ENCODE measurements around the gene SLC44A5.
"Not testable (repeated sequence)": the region's sequence is repeated elsewhere in the genome, so short reads cannot be mapped to it uniquely, and the experiment has no call there.

The SLC44A5 gene

DNA sequence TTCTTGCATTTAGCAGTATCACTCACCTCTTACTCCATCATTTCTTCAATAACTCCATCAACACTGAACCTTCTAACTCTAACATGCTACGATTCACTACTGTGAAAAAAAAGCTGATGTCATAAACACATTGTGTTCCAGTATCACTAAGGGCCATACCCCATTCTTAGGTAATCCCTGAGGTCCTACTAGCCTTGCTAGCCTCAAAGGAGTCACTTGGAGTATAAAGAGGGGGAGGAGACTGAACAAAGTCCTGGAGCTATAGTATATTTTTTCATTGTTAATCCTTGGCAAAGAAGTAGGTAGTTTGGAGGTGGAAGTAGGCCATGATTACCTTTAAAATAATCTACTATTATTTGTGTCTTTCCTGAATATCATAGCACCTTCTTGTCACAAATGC, at the start of gene SLC44A5:
Gene SLC44A5 (minus strand): TSS at position 101 of the 400 bp plus-strand sequence. CDS start 69,667 bp downstream, outside the sequence.
- no peak within 1 kb of the TSS for H3K27ac Mint-ChIP-seq
- no peaks in the 10 kb centered on the region for H3K36me3 Mint-ChIP-seq (ENCODE audit: low read depth)
- peaks cover 26% of the 10 kb centered on the region for H3K27me3 Mint-ChIP-seq
- intact Hi-C loops (cut with micrococcal nuclease): no loop called here
- no peaks in the 10 kb centered on the region for H3K9me3 Mint-ChIP-seq
- no peaks in the 10 kb centered on the region for H3K4me1 Mint-ChIP-seq (ENCODE audit: low read depth)
- H3K4me3 Mint-ChIP-seq: no peak within 1 kb of the TSS

DNA sequence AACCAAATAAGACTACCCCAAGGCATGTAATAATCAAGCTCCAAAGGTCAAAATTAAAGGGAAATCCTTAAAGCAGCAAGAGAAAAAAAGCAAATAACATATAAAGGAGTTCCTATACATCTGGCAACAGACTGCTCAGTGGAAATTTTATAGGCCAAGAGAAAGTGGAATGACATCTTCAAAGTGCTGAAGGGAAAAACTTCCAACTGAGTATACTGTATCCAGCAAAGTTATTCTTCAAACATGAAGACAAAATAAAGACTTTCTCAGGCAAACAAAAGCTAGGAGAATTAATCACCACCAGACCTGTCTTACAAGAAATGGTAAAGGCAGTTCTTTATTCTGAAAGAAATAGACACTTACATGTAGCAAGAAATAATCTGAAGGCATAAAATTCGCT, 45.0 kb upstream of the SLC44A5 start:
- Mint-ChIP-seq H3K9me3 (peaks cover 41% of the 10 kb centered on the region), H3K27me3 (peaks cover 1% of the 10 kb centered on the region), H3K36me3 (ENCODE audit: low read depth) (no peaks in the 10 kb centered on the region), H3K4me3 (no peak overlapping the region), H3K27ac (no peak overlapping the region), H3K4me1 (ENCODE audit: low read depth) (no peaks in the 10 kb centered on the region)
- intact Hi-C loops (cut with micrococcal nuclease): no loop called here

DNA sequence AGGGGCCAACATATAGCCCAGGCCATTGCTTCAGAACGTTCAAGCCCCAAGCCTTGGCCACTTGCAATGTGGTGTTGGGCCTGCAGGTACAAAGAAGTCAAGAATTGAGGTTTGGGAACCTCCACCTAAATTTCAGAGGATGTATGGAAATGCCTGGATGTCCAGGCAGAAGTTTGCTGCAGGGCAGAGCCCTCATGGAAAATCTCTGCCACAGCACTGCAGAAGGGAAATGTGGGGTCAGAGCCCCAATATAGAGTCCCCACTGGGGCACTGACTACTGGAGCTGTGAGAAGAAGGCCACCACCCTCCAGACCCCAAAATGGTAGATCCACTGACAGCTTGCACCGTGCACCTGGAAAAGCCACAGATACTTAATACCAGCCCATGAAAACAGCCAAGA, 36.3 kb upstream of the SLC44A5 start:
- H3K4me3 Mint-ChIP-seq; H3K4me1 Mint-ChIP-seq (ENCODE audit: low read depth); intact Hi-C loops (cut with micrococcal nuclease): not testable (repeated sequence)

DNA sequence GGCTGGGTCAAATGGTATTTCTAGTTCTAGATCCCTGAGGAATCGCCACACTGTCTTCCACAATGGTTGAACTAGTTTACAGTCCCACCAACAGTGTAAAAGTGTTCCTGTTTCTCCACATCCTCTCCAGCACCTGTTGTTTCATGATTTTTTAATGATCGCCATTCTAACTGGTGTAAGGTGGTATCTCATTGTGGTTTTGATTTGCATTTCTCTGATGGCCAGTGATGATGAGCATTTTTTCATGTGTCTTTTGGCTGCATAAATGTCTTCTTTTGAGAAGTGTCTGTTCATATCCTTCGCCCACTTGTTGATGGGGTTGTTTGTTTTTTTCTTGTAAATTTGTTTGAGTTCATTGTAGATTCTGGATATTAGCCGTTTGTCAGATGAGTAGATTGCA, 34.2 kb upstream of the SLC44A5 start:
- H3K27me3 Mint-ChIP-seq; H3K4me3 Mint-ChIP-seq; H3K36me3 Mint-ChIP-seq (ENCODE audit: low read depth); H3K4me1 Mint-ChIP-seq (ENCODE audit: low read depth); H3K27ac Mint-ChIP-seq; intact Hi-C loops (cut with micrococcal nuclease): not testable (repeated sequence)
- H3K9me3 Mint-ChIP-seq: peaks cover 16% of the 10 kb centered on the region

More for the DNA sequence above, 36.3 kb upstream of the SLC44A5 start:
- H3K9me3 Mint-ChIP-seq: peaks cover 16% of the 10 kb centered on the region
- H3K27me3 Mint-ChIP-seq; H3K27ac Mint-ChIP-seq; H3K36me3 Mint-ChIP-seq (ENCODE audit: low read depth): not testable (repeated sequence)

DNA sequence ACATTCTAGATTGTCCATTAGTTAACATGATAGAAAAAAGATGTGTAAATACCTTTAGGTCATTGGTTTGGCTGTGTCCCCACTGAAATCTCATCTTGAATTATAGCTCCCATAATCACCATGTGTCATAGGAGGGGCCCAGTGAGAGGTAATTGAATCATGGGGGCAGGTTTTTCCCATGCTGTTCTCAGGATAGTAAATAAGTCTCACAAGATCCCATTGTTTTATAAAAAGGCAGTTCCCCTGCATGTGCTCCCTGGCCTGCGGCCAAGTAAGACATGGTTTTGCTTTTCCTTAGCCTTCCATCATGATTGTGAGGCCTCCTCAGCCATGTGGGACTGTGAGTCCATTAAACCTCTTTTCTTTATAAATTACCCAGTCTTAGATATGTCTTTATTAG, 32.5 kb upstream of the SLC44A5 start:
- Mint-ChIP-seq H3K27ac (no peak overlapping the region), H3K4me1 (ENCODE audit: low read depth) (no peaks in the 10 kb centered on the region), H3K4me3 (no peak overlapping the region), H3K36me3 (ENCODE audit: low read depth) (no peaks in the 10 kb centered on the region), H3K27me3 (no peaks in the 10 kb centered on the region), H3K9me3 (peaks cover 16% of the 10 kb centered on the region)
- intact Hi-C loops (cut with micrococcal nuclease): no loop called here

DNA sequence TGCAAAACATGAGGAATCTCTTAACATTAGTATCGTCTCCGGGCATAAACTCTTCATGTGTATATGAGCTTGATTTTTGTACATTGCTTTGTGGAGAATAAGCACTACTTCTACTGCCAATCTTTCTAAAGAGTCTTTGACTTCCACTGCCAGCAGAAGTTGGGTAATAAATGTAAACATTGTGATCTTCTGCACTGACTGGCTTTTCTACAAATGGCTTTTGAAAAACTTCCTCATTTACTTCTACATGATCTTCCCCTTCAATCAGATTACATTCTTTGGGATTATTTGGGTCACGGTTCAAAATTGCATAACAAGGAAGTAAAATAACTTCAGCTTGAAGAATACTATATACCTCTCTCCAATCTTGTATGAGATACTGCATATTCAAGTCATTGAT, 30.4 kb upstream of the SLC44A5 start:
- Mint-ChIP-seq H3K4me3 (no peak overlapping the region), H3K9me3 (no peaks in the 10 kb centered on the region), H3K4me1 (ENCODE audit: low read depth) (no peaks in the 10 kb centered on the region), H3K27ac (no peak overlapping the region), H3K36me3 (ENCODE audit: low read depth) (no peaks in the 10 kb centered on the region), H3K27me3 (no peaks in the 10 kb centered on the region)
- intact Hi-C loops (cut with micrococcal nuclease): no loop called here

DNA sequence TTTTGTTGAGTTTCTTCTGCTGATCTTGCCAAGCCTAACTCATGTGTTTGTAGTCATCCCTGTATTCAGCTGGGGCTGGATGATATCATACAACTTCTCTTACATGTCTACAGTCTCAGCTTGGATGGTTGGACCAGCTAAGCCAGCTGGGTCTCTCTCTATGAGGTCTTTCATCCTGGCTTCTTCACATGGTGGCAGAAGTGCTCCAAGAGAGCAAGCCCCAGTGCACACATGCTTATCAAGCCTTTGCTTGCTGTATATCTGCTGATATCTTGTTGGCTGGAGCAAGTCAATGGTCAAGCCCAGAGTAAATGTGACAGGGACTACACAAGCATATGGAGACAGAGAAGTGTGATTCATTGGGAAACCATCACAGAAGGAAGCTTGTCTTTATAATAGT, 29.2 kb upstream of the SLC44A5 start:
- Mint-ChIP-seq H3K9me3 (no peaks in the 10 kb centered on the region), H3K4me1 (ENCODE audit: low read depth) (no peaks in the 10 kb centered on the region), H3K36me3 (ENCODE audit: low read depth) (no peaks in the 10 kb centered on the region), H3K27ac (no peak overlapping the region), H3K27me3 (no peaks in the 10 kb centered on the region), H3K4me3 (no peak overlapping the region)
- intact Hi-C loops (cut with micrococcal nuclease): no loop called here

DNA sequence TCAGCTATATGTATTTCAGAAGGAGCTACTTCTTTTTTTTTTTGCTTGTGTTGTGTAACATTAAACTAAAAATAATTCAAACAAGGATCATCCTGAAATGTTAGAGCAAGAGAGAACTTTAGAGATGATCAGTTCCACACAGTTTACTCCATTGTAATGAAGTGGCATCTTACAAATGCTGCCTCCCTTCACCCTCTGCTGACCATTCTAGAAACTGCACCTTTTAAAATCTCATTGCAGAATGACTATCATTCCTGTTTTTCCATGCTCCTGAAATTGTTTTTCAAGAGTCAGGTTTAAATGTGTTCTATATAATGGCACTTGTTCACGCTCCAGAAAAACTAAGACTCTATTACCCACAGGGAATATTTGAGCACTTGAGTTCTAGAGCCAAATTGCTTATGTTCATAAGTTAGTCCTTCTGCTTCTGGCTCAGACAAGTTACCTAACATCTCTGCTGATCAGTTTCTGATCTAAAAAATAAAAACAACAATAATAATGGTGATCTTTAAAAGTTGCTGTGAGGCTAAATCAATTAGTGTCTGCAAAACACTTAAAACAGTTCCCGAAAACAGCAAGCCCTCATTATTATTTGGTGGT, 21.5 kb upstream of the SLC44A5 start:
- intact Hi-C loops (cut with micrococcal nuclease): loop anchor here (1.0 to 2.0 kb wide), 2 partner anchors 368 to 399 kb away; no protein-coding TSS in a partner anchor
- H3K27me3 Mint-ChIP-seq: no peaks in the 10 kb centered on the region

DNA sequence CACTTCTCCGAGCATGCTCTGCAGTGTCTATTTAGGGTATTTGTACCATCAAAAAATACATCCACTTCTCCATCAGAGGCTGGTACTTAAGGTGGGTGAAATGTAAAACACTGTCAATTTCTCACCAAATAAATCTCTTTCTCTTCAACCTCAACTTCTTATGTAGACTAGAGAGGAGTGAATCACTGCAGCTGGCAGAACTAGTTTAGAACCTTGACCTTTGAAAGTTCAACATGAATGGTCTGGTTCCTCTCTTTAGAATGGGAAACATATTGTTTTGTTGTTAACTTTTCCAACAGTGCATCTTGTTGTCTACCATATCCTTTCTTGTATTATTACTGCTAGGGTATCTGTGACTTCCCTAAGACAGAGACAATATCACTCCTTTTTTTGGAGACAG, 20.1 kb upstream of the SLC44A5 start:
- Mint-ChIP-seq H3K9me3 (no peaks in the 10 kb centered on the region), H3K27me3 (no peaks in the 10 kb centered on the region), H3K36me3 (ENCODE audit: low read depth) (no peaks in the 10 kb centered on the region), H3K4me3 (no peak overlapping the region), H3K27ac (no peak overlapping the region), H3K4me1 (ENCODE audit: low read depth) (peaks cover 2% of the 10 kb centered on the region)
- intact Hi-C loops (cut with micrococcal nuclease): no loop called here

More for the DNA sequence above, 21.5 kb upstream of the SLC44A5 start:
- Mint-ChIP-seq H3K9me3 (no peaks in the 10 kb centered on the region), H3K4me3 (no peak overlapping the region), H3K36me3 (ENCODE audit: low read depth) (no peaks in the 10 kb centered on the region), H3K27ac (no peak overlapping the region), H3K4me1 (ENCODE audit: low read depth) (no peaks in the 10 kb centered on the region)

DNA sequence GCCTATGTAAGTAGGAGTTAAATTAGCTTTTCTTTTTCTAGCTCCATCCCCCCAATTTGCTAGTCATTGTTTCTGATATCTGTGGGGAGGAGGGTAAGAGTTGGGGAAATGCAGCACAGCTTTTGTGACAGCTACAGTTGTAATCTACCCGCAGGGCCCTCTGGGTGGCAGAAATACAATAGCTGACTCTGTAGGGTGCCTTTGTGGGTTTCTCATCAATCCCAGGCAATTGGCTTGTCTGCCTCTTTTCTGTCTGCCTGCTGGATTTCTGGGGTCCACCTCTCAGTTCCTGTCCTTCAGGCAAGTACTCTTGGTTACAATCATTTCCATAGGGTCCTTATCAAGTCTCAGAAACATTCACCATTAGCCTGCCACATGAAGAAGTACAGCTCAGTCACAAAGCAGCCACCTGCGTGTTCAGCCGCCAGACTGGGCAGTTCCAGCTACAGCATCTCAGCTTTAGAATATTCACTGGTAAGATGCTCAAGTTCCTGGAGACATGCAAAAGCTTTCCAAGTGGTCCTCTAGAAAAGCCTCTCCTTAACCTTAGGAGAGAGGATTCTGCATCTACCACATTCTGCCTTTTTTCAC, 19.2 kb upstream of the SLC44A5 start:
- H3K27ac Mint-ChIP-seq: no peak overlapping the region
- intact Hi-C loops (cut with micrococcal nuclease): no loop called here
- H3K4me3 Mint-ChIP-seq: no peak overlapping the region
- peaks cover under 1% of the 10 kb centered on the region for H3K27me3 Mint-ChIP-seq
- H3K9me3 Mint-ChIP-seq: no peaks in the 10 kb centered on the region
- H3K4me1 Mint-ChIP-seq (ENCODE audit: low read depth): peaks cover 5% of the 10 kb centered on the region
- H3K36me3 Mint-ChIP-seq (ENCODE audit: low read depth): no peaks in the 10 kb centered on the region

DNA sequence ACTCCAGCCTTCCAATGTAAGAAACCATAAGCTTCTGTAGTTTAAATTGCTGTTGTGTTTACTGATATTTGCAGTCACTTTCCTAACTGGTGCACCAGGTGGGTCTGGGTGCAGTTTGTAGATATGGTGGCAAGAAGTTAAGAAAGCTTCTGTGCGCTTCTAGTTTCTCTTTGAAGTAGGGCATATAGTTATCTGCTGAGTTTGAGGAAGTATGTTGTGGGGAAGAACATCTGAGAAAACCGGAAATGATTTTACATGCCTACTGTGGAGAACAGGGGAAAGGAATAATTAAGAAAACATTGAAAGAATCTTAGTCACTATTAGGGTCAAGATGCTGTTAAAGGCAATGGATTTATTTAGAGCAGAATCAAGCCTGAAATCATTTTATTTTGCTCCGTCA, 14.9 kb upstream of the SLC44A5 start:
- Mint-ChIP-seq H3K27me3 (peaks cover 6% of the 10 kb centered on the region), H3K27ac (no peak overlapping the region), H3K36me3 (ENCODE audit: low read depth) (no peaks in the 10 kb centered on the region), H3K4me1 (ENCODE audit: low read depth) (peaks cover 5% of the 10 kb centered on the region), H3K9me3 (no peaks in the 10 kb centered on the region), H3K4me3 (no peak overlapping the region)
- intact Hi-C loops (cut with micrococcal nuclease): no loop called here

DNA sequence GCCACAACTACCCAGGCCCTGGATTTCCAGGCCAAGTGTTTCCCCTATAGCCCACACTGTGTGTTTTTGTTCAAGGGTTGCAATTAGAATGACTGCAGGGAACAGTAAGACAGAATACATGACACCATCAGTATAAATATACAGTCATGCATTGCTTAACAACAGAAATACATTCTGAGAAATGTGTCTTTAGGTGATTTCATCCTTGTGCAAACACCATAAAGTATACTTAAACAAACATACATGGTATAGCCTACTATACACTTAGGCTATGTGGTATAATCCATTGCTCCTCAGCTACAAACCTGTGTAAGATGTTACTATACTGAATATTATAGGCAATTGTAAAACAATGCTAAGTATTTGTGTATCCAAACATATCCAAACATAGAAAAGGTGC, 7.5 kb upstream of the SLC44A5 start:
- no peak overlapping the region for H3K4me3 Mint-ChIP-seq
- peaks cover 62% of the 10 kb centered on the region for H3K27me3 Mint-ChIP-seq
- H3K36me3 Mint-ChIP-seq (ENCODE audit: low read depth): no peaks in the 10 kb centered on the region
- H3K9me3 Mint-ChIP-seq: no peaks in the 10 kb centered on the region
- intact Hi-C loops (cut with micrococcal nuclease): no loop called here
- no peak overlapping the region for H3K27ac Mint-ChIP-seq
- peaks cover 10% of the 10 kb centered on the region for H3K4me1 Mint-ChIP-seq (ENCODE audit: low read depth)

DNA sequence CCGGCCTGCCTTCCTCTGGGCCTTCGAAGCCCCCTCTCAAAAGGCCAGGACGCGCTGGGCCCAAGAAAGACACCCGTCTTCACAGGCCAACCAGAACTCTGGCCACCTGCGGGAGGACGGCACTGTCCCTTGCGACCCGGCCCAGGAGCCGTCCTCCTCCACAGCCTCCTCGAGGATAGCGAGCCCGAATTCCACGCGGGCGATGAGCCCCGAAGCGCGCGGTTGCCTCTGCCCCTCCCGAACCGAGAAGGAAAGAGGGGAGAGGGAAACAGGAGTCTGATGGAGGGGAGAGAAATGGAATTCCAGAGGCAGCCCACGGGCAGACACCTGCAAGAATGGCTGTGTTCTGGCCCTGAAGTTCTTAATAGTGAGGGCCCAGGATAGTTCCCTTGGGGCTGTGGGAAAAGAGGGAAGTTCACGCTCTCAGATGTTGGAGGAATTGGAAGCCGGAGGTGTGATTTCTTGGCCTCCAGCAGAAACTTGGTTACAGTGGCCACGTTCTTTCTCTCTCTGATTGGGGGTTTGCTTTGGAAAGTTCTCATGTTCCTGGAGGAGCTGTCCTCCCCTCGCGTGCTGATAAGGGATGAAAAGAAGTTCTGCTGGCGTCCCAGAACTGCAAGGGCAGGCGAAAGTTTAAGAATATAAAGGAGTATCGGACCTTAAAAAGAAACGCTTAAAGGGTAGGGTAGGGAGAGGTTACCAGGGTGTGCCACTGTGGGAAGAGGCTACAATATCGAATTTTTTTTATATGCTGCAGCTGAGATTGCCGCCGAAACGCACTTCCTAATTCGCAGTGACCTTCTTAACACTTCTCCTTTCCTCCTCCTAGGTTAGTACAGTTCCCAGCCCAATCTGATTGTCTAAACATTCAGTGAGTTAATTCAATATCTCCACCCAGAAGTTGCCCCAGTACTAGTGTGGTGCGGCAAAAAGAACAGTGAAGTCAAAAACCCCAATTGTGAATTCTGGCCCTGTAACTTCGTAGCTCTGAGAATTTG, 5.8 kb upstream of the SLC44A5 start:
- Mint-ChIP-seq H3K27ac (no peak overlapping the region), H3K9me3 (no peaks in the 10 kb centered on the region), H3K4me3 (no peak overlapping the region), H3K36me3 (ENCODE audit: low read depth) (no peaks in the 10 kb centered on the region), H3K4me1 (ENCODE audit: low read depth) (peaks cover 10% of the 10 kb centered on the region), H3K27me3 (peaks cover 61% of the 10 kb centered on the region)
- intact Hi-C loops (cut with micrococcal nuclease): no loop called here

All from dendritic cell treated with granulocyte-macrophage colony-stimulating factor and Interleukin-4, amounts not matched to agents 40 ng/mL and 50 ng/mL, for 4 days (primary cell).